Activated T-cell treated with anti-CD3 and anti-CD28 coated beads, Interleukin-2, amount 50 U/mL, for 1 hour (primary cell): ENCODE measurements around the gene AVPR2.
A peak's percentile ranks its signal among the peaks of the same experiment; 100 is the strongest.

ENCODE experiments used
- DNase-seq: peaks from one replicate; pipeline ENCODE4 v3.0.0-alpha.2; 2020

Gene AVPR2

DNA sequence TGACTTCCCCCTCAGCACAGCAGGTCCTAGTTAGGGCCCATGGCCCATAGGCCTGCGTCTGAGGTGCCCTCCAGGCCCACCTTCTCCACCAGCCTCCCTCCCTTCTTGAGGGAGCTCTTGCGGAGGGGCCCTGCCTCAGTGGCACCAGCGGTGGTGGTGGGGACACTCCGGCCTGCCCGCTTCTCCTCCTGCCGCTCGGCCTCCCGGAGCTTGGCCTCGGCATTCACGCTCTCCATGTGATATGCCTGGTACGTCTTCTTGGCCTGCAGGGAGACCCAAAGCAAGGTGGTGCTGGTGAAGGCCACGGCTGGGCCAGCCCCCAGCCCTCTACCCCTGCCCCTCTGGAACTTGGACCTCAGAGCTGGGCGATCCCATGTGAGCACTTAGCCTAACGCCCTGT lies 16.1 kb downstream of the AVPR2 start:
- no peak for DNase-seq

DNA sequence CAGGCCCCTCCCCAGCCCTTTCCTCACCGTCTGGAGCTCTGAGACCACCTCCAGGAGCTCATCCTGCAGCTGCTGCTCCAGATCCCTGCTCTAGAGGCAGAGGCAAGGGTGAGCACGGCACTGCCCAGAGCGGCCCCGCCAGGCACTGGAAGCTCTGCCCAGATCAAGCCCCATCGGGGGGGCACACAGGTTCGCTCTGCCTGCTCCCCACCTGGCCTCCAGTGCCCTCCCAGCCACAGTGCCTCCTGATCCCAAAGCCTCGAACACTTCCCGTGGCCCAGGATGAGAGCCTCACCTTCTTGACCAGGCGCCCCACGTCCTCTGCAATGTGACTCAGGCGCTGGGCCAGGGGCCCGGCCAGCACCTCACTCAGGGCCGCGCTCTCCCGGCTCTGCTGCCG lies 16.6 kb downstream of the AVPR2 start:
- no peak for DNase-seq

DNA sequence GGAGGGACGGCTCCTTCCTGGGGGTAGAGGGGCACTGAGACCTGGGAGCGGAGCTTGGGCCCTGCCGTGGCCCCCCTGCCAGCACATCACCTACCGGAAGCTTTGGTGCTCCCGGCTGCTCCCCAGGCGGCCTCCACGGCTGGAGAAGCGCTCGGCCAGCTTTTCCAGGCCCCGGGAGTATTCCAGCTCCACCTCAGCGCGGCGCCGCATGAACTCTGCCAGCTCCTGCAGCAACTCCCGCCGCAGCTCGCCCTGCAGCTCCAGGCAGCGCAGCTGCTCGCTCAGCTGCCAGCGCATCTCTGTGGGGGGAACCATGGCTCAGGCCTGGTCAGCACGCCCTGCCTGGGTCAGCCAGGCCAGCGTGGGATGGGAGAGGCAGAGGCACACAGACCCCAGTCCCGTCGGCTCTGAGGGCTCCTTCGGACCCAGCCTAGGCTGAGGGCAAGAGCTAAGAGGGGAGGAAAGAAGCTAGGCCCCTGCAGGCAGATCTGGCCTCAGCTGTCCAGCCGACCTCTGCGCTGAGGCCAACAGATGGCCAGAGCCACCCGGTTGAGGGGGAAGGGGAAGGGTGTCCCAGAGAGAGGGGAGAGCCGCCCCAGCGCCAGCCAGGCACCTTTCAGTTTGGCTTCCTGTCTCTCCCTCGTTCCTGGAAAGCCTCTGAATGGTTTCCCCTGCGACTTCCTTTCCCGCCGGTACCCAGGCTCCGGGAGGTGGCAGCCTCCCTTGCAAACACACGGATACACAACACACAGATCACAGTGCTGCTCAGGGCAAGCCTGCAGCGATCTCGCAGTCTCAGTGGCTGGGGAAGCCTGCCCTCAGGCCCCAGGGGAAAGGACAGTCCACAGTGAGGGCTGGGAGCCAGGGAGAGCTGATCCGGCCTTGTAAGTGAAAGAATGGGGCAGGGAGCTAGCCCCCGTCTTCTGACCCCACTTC lies 17.3 kb downstream of the AVPR2 start:
- no peak for DNase-seq

DNA sequence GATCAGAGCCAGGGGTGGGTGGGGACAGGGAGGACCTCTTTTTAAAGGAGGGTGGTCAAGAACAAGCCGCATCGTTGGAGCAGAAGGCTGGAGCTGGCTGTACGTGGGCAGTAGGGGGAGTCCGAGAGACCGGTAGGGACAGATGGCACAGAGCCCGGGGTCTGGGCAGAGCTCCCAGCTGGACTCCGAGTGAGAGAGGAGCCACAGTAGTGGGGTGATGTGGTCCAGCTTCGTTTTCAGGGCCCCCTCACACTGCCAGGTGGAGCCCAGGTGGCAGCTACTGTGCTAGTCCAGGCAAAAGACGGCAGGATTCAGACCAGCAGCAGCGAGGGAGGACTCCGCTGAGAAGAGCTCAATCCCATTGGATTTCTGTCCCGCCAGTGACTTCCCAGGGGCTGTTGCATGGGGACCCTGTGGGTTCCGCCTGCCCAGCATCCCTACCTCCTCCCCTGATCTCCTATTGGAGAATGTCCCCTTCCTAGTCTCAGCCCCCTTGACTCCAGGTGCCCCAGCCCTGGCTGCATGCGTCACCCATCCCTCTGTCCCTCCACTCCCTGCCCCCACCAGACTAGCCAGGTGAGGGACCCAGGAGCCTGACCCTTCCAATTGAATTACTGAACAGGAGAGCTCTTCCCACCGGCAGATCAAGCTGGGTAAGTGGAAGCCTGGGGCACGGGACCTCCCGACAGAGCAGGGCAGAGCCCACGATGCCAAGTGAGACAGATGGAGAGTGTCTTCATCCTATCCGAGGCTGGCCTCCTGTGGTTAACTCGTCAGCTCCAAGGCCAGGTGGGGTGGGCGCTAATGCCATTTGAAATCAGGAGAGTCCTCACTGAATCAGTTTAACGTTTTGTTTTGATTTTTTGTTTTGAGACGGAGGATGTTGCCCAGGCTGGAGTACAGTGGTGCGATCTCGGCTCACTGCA lies 18.7 kb downstream of the AVPR2 start:
- DNase-seq, result no peak

DNA sequence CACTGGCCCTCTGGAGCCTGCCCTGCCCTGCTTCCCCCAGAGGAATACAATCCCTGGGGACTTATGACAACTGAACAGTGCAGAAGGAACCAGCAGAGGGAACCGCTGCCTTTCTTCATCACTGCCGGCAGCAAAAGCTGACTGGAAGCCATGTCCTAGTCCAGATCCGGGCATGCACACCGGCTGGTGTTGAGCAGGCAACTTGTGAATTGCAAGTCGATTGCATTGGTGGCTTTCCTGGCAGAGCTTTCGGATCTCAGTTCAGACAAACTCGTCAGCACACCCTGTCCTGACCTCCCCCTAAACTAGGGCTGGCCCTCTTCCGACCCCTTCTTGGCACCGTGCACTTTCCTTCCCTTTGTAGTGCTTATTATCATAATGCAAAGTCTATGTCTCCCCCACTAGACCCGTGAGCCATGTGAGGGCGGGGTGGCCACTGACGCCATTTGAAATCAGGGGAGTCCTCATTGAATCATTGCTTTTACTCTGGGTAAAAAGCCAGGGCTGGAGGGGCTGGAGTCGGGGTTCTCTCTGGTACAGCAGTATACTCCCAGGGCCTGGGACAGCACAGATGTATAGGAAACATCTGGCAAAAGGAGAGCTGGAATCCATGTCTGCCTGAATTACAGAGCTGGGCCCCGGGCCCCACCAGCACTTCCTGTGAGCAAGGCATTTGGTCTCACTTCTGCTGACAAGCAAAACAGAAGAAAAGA lies 19.8 kb downstream of the AVPR2 start:
- peak; percentile 55 for DNase-seq

DNA sequence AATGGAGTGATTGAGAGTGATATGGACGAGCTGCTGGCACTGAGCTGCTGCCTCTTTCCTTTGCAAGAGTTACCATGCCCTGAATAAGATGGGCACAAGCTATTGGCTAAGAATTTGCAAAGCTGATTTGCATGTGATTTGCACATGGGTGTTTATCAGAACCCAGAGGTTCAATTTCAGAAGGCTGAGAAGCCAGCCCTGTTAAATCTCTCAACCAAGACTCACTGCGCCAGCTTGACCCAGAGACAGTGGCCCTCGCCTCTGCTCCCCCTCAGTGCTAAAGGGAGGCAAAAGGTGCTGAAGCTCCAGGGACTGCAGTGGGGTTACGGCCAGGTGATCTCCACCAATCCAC lies 20.9 kb downstream of the AVPR2 start:
- no peak for DNase-seq

DNA sequence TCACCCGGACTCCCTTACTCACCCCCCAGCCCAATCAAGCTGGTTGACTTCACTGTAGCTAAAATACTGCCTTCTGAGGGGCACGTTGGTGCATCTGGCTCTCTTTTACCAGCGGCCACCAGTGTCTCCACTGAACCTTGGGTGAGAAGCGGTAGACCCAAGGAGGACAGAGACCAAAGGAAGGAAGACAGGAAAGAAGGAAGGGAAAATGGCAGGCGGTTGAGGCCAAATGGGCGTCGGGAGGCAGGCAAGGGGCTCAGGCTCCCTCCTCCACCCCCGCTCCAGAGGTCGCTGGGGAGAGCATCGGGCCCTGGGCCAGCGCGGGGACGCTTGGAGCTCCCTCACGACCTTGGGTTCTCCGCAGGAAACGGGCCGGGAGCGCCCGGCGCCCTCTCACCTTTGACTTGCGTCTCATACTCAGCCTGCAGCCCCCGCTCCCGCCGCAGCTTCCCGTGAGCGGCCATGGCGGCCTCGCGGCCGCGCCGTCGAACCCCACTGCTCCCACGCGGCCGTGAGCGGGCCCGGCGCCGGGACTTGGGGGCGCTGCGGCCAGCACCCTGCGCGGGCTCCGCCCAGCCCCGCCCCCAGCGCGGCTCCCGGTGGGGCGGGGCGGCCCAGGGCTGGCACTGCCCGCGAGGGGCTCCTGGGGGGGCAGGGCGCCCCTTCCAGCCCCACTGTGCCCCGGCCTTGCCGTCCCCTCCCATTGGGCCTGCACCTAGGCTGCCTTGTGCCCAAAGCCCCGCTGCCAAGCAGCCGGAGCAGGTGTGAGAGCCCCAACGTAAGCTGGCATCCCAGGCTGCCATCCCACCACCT lies 21.5 kb downstream of the AVPR2 start, which contains the start of gene ARHGAP4:
Gene ARHGAP4 (minus strand): TSS at position 526 of the 813 bp plus-strand sequence. CDS start 62 bp downstream, at position 464.
- DNase-seq, result peak; percentile 62

DNA sequence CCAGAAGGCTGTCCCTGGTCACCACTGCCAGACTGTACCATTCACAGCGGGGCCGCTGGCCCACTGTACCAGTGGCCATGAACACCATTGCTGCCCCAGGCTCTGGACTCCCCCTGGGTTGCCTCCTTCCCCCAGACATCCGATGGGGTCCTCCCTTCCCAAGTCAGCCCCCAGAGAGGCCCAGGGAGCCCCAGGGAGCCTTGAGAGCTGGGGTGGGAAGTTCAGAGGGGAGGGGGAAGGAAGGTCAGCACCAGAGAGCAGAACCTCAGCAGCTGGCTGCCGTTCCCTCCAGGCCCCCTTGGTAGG lies 22.0 kb downstream of the AVPR2 start:
- no peak for DNase-seq

DNA sequence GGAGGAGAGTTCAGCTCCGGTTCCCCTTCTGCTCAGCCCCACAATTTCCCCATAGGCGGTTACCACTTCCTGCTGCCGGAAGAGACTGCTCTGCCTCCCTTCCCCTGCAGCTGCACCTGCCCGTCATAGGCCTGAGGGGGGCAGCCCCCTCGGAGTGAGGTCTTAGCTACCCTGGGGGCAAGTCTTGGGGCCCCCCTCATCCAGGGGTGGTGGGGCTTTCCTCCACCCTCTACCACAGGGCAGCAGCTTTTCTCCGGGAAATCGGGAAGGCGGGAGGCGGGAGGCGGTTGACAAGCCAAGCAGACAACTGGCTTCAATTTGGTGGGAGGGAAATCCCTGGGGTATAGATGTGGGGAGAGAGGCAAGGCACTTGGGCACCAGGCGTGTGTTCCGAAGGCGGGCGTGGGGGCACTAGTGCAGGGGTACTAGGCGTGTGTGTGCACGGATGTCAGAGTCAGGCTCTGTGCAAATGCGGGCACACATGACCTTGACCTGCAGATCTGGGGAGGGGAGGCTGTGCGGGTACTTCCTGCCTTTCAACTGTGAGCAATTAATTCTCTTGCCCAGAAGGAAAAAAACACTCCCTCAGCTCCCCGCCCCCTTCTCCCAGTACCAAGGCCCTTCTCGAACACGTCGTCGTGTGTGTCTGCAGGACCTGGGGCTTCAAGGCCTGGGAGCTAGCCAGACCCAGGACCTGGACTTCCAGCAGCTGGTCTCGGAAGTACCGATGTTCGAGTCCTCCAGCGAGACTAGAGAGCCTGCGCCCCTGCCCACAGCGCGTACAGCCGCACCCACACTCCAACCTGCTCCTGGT lies 22.6 kb downstream of the AVPR2 start:
- peak; percentile 75 for DNase-seq

DNA sequence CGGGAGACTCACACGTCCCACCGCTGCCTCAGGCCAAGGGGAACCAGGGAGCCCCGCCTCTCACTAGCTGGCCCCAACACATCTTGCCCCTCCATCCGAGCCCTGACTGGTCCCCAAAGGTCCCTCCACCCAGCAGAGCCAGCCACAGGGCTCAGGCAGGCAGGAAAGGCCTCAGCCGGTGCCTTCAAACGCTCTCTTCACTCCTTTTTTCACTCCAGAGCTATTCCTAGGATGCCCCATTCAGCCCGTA lies 23.1 kb downstream of the AVPR2 start:
- no peak for DNase-seq

DNA sequence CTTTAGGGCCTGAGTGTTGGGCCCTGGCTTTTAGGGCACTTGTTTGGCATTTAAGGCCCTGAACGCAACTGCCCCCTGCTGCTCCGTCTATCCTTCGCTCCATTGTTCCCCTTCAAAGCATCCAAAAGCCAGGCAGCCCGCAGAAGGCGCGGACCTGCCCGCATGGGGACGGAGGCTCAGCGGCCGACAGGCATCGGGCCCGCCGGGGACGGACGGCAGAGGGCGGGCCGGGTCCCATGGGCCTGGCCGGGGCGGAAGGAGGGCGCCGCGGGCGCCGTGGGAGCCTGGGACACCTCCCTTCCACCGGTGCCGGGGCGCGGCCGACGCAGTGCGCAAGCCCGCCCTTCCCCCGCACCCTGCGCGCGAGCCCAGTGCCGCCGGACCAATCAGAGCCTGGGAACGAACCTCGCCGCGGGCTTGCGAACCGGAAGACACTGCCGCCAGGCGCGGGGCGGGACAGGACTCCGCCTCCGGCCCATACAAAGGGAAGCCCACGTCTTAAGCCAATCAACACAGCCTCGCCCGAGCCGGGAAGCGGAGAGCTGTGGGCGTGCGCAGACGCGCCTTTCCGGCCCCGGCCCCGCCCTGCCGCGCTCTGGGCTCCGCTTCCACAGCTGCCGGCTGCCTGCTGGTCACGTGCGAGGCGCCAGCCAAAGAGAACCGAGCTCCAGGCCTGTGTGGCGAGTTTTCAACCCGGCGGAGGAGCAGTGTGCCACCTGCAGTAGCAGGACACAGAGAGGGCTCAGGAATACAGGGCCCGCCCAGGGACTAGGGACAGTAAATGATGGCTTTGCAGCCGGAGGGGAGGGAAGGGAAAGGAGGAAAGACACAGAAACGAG lies 23.7 kb downstream of the AVPR2 start:
- peak; percentile 95 for DNase-seq

DNA sequence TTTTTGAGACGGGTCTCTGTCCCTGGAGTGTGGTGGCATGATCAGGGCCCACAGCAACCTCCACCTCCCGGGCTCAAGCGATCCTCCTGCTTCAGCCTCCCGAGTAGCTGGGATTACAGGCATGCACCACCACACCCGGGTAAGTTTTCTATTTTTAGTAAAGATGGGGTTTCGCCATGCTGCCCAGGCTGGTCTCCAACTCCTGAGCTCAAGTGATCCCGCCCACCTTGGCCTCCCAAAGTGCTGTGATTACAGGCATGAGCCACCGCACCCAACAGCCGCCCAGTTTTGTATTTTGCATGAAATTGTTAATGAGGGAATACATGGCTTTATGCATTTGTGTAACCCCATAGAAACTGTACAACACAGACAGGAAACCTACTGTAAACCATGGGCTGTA lies 24.4 kb downstream of the AVPR2 start:
- DNase-seq, result no peak

DNA sequence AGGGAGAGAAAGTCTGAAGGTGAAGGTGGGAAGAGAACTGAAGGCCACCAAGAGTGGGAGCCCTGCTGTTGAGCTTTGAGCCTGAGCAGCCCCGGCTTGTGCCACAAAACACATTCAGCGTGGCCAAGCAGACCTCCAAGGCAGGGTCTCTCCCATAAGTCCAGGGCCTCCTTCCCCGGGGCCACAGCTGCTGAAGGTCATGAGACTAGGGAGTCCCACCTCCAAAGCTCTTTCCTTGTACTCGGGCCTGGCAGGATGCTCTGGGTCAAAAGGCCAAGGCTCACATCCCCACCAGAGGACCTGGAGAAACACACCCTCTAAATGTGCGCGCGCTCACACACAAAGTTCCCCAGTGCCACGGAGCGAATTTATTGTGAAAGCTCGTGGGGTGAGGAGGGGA lies 25.1 kb downstream of the AVPR2 start:
- DNase-seq, result no peak

DNA sequence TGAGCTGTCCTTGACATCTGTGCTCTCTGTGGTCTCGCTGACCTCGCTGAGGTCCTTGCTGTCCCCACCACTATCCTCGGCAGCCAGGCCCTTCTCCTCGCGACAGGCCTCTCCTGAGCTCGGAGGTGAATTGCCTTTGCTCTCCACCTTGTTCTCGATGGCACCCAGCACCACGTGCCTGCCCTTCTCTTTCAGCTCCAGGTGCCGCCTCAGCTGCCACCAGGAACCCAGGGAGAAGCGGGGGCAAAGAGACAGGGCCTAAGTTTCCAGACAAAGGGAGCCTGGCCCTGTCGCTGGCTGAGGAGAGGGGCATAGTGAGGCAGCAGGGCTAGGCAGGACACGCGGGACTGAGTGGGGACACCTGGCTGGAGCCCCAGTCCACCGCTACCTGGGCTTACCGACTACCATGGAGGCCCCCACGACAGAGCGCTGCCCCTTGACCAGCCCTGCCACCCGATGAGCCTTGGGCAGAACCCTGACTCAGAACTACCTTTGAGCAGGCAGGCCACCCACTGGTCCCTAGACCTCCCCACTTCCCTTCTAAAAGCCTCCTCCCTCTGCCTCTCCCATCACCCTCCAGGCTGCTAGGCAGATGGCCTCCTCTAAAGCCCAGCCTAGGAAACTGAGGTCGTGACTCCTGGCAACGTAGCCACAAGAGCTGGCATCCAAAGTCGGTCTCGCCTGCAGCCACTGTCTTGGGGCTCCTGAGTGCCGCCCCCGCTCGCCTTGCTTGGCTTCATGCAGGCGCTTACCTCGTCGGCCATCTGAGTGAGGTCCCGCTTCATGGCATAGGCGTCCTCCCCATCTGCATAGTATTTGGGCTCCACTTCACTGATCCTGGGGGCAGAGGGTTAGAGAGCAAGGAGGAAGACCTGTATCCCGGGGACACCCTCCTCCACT lies 25.8 kb downstream of the AVPR2 start:
- no peak for DNase-seq

DNA sequence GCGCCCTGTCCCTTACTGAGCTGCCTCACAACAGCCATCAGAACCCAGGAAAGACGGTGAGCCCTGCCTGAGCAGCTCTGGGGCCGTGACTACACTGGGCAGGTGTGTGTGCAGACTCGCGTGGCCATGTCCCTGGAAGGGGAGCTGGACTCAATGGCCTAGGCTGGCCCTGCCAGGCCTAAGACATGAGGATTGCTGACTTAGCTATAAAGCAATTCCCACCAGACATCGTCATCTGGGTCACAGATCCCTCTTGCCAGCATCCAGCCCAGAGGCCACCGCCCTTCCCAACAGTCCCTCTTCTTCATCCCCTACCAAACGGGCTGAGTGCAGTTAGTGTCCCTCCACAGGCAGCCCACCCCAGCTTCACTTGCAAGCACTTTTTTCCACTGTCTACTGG lies 26.7 kb downstream of the AVPR2 start:
- DNase-seq, result no peak

DNA sequence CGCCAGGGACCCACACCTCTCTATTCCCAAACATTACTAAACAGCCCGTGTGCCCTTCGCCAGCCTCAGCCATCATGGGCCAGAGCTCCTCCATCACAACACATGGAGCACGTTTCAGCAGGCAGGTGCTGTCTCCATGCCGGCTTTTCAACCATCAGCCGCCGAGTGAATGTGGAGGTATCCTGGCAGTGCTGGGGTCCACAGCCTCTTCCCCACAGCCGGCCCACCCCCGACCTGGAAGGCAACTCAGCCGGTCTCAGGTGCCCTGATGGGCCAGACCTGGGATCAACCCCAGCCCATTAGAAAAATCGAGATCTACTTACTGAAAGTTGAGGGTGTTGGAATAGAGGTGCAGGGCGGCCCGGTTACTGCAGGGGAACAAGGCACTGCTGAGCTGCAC lies 27.3 kb downstream of the AVPR2 start:
- DNase-seq, result no peak

DNA sequence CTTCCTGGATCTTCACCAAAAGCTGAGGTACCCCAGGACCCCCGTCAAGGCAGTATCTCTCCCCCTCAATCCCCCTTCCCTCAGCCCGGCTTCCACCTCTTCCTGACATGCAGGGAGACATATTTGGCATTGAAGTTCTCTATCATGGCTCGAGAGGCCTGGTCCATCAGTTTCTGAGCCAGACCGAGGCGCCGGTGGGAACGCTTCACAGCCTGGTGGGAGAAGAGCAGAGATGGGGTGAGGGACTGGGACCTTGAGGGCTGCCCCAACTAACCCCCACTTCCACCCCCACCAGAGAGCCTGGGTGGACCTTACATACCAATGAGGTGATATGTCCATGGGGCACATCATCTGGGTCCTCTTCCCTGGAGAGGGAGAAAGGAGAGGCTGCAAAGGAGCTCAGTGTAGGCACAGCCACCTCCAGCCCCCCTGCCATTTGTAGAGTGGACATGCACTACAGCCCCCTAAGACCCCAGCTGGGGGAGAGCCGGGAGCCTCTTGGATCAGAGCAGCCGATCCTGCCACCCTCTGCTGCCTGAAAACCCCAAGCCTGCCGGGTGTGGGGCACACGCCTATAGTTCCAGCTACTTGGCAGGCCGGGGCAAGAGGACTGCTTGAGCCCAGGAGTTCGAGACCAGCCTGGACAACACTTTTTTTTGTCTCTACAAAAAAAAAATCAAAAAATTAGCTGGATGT lies 27.9 kb downstream of the AVPR2 start:
- no peak for DNase-seq

DNA sequence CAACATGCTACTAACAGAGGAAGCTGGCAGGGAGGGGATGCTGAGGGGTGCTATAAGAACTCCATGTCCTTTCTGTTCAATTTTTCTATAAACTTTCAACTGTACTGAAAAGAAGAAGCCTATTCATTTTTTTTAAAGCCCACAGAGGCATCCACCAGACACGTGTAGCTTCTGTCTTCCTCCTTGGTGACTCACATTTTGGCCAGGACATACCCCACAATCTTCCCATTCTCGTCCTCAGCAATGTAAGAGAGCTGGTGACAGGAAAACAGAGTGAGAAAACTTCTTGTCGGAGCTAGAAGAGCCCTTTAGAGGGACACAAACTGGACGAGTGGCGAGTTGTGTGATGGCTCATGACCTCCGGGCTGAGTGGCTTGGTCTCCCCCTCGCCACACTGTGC lies 29.3 kb downstream of the AVPR2 start:
- DNase-seq, result no peak

DNA sequence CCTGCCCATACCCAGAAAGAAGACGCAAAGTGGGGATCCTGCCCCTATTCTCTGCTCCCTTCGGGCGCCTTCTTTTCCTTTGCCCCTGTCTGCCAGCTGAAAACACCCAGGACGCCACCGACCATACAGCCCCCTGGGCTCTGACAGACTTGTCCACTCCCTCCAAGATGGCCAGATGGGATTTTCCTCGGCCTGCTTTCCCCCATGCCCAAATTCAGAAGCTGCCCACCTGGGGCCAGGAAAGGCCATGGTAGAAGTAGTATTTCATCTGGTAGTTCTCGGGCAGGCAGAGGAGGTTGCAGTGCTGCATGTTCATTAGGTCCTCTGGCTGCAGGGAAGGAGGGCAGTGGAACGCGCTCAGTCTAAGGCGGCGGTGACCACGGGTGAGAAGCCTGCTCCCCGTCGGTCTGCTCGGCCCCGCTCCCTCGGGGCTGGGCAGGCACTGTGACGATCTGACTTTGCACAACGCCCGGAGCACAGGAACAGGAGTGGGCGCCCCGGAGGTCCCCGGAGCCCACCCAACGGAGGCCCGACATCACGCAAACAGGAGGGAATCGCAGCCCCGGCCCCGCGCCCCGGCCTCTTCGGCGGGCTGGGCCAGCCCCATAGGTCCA lies 29.8 kb downstream of the AVPR2 start:
- DNase-seq, result no peak
